Peyer's patch (tissue), 4 donors: ENCODE results near the gene KAT7.

ENCODE experiments used
- CTCF ChIP-seq, 6 experiments: fragments of 450-650 bp in 4 of 6; fragments of 200-600 bp in 2 of 6; sonication (generic) in 1 of 6; IDR thresholded peaks; one replicate each; pipeline ENCODE4 v1.5.1; 2017 to 2019; ENCODE audit warnings: antibody characterized with exemption in 6 of 6, mild to moderate bottlenecking in 3 of 6, moderate library complexity in 1 of 6
- POLR2A ChIP-seq, 2 donors: fragments of 450-650 bp; IDR thresholded peaks; one replicate each; pipeline ENCODE4 v1.5.1; 2017; ENCODE audit warnings: antibody characterized with exemption in 2 of 2, mild to moderate bottlenecking in 2 of 2, moderate library complexity in 2 of 2

GRCh38 chr17:49783071-49783715, 5.3 kb upstream of the KAT7 start:
- TF ChIP-seq CTCF (IDR thresholded peaks at IDR 0.05) (no peak), POLR2A (IDR thresholded peaks at IDR 0.05) (no peak)
